WTC11 (cell line): ENCODE data around the gene GDF3. TPM values are rescaled to one million over a fixed set of nuclear protein-coding genes. Genes with fewer than 3 reads are reported as not detected.

Source experiments
- ATAC-seq: fragments of 200-7000 bp; cut with Tn5 transposase; 2 replicates; pipeline ENCODE4 v1.10.0; 2021; ENCODE audit warnings: mild to moderate bottlenecking, moderate library complexity
- CTCF ChIA-PET: fragments of 300-600 bp; sonication (Branson Sonifier 250); formaldehyde crosslinking; loops from one replicate; lab custom pipeline; 2021; ENCODE audit warnings: antibody characterized with exemption; lab: Charles Lee
- POLR2A ChIA-PET: fragments of 350-600 bp; sonication (Branson Sonifier 250); formaldehyde crosslinking; loops from one replicate; lab custom pipeline; 2021; ENCODE audit warnings: antibody characterized with exemption; lab: Charles Lee
- DNase-seq: peaks from one replicate; pipeline ENCODE4 v3.0.0; 2021; ENCODE audit warnings: low spot score
- H3K27ac Mint-ChIP-seq: 2 replicates; pipeline ENCODE4 v1.8.0; 2021; ENCODE audit warnings: mixed read lengths
- H3K27me3 Mint-ChIP-seq: 2 replicates; pipeline ENCODE4 v1.8.0; 2021; ENCODE audit warnings: low read depth, mild to moderate bottlenecking, moderate library complexity, mixed read lengths
- H3K36me3 Mint-ChIP-seq: 2 replicates; pipeline ENCODE4 v1.8.0; 2021; ENCODE audit warnings: mixed read lengths
- H3K4me1 Mint-ChIP-seq: 2 replicates; pipeline ENCODE4 v1.8.0; 2022; ENCODE audit warnings: mixed read lengths
- H3K4me3 Mint-ChIP-seq: 2 replicates; pipeline ENCODE4 v1.8.0; 2021; ENCODE audit warnings: mild to moderate bottlenecking, moderate library complexity, mixed read lengths
- H3K9me3 Mint-ChIP-seq: 2 replicates; pipeline ENCODE4 v1.8.0; 2021; ENCODE audit warnings: mixed read lengths
- ATF1 ChIP-seq: sonication (generic); formaldehyde crosslinking; IDR thresholded peaks from 2 replicates; pipeline ENCODE4 v1.8.1; 2023; ENCODE audit warnings: mild to moderate bottlenecking, moderate library complexity, missing genetic modification reagents
- ATF3 ChIP-seq: sonication (generic); formaldehyde crosslinking; conservative IDR thresholded peaks from 2 replicates; pipeline ENCODE4 v1.8.1; 2022; ENCODE audit warnings: mild to moderate bottlenecking, missing genetic modification reagents
- E2F1 ChIP-seq: sonication (generic); formaldehyde crosslinking; IDR thresholded peaks from 2 replicates; pipeline ENCODE4 v1.8.0; 2022; ENCODE audit warnings: mild to moderate bottlenecking, missing genetic modification reagents
- ERG ChIP-seq: fragments of 250-450 bp; sonication (Bioruptor Pico); IDR thresholded peaks from 2 replicates; pipeline ENCODE4 v1.8.0; 2021; ENCODE audit warnings: mild to moderate bottlenecking
- IRF2 ChIP-seq: sonication (generic); formaldehyde crosslinking; IDR thresholded peaks from 2 replicates; pipeline ENCODE4 v1.8.0; 2022; ENCODE audit warnings: low read depth, missing genetic modification reagents, borderline replicate concordance
- JUN ChIP-seq: sonication (generic); formaldehyde crosslinking; IDR thresholded peaks from 2 replicates; pipeline ENCODE4 v1.8.0; 2023; ENCODE audit warnings: mild to moderate bottlenecking, missing genetic modification reagents
- MYBL2 ChIP-seq: sonication (generic); formaldehyde crosslinking; IDR thresholded peaks from 2 replicates; pipeline ENCODE4 v1.8.1; 2023; ENCODE audit warnings: mild to moderate bottlenecking, moderate library complexity, missing genetic modification reagents
- PRDM15 ChIP-seq: sonication (generic); formaldehyde crosslinking; IDR thresholded peaks from 2 replicates; pipeline ENCODE4 v1.8.0; 2022; ENCODE audit warnings: missing genetic modification reagents
- PREB ChIP-seq: sonication (generic); formaldehyde crosslinking; IDR thresholded peaks from 2 replicates; pipeline ENCODE4 v1.8.1; 2022; ENCODE audit warnings: mild to moderate bottlenecking, missing genetic modification reagents, moderate library complexity, borderline replicate concordance
- SP1 ChIP-seq: sonication (generic); formaldehyde crosslinking; conservative IDR thresholded peaks from 2 replicates; pipeline ENCODE4 v1.8.1; 2022; ENCODE audit warnings: missing genetic modification reagents
- ZMAT4 ChIP-seq: fragments of 250-450 bp; sonication (Bioruptor Pico); IDR thresholded peaks from 2 replicates; pipeline ENCODE4 v1.9.0; 2021; ENCODE audit warnings: mild to moderate bottlenecking
- ZNF232 ChIP-seq: sonication (generic); formaldehyde crosslinking; IDR thresholded peaks from 2 replicates; pipeline ENCODE4 v1.8.0; 2022; ENCODE audit warnings: mild to moderate bottlenecking, missing genetic modification reagents
- ZNF425 ChIP-seq: fragments of 250-450 bp; sonication (Bioruptor Pico); conservative IDR thresholded peaks from 2 replicates; pipeline ENCODE4 v1.9.0; 2021; ENCODE audit warnings: mild to moderate bottlenecking
- total RNA-seq: library from RNA; stranded (reverse); gene quantifications from 3 replicates; pipeline ENCODE4 v1.2.3, GENCODE V29; 2021
- TF ChIP-seq, protein P1 (sequence below): sonication (generic); formaldehyde crosslinking; IDR thresholded peaks from 2 replicates; pipeline ENCODE4 v1.8.1; 2023; ENCODE audit warnings: mild to moderate bottlenecking, missing genetic modification reagents, borderline replicate concordance
- TF ChIP-seq, protein P2 (sequence below): fragments of 250-450 bp; sonication (Bioruptor Pico); IDR thresholded peaks from 2 replicates; pipeline ENCODE4 v1.9.0; 2021; ENCODE audit warnings: moderate library complexity, mild to moderate bottlenecking, inconsistent platforms, borderline replicate concordance

The GDF3 gene
- total RNA-seq, 1 experiment from 2014 or later = 42.0 TPM

DNA sequence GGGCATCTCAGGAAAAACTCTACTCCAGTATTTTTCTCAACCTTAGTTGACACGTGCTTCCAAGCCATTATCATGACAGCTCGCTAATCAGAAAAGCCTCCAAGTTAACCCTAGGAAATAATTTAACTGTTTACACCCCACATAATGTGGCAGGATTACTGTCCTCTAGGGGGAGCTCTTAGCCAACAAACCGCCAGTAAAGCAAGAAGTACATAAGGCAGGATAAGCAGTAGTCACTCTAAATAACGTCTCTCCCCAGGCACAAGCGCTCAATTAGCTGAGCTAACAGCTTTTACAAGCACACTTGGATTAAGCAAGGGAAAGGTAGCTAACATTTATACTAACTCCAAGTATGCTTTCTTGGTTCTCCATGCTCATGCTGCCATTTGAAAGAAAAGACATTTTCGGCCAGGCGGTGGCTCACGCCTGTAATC, 52.7 kb downstream of the GDF3 start (continued):
- TF ChIP-seq, protein P1, sequence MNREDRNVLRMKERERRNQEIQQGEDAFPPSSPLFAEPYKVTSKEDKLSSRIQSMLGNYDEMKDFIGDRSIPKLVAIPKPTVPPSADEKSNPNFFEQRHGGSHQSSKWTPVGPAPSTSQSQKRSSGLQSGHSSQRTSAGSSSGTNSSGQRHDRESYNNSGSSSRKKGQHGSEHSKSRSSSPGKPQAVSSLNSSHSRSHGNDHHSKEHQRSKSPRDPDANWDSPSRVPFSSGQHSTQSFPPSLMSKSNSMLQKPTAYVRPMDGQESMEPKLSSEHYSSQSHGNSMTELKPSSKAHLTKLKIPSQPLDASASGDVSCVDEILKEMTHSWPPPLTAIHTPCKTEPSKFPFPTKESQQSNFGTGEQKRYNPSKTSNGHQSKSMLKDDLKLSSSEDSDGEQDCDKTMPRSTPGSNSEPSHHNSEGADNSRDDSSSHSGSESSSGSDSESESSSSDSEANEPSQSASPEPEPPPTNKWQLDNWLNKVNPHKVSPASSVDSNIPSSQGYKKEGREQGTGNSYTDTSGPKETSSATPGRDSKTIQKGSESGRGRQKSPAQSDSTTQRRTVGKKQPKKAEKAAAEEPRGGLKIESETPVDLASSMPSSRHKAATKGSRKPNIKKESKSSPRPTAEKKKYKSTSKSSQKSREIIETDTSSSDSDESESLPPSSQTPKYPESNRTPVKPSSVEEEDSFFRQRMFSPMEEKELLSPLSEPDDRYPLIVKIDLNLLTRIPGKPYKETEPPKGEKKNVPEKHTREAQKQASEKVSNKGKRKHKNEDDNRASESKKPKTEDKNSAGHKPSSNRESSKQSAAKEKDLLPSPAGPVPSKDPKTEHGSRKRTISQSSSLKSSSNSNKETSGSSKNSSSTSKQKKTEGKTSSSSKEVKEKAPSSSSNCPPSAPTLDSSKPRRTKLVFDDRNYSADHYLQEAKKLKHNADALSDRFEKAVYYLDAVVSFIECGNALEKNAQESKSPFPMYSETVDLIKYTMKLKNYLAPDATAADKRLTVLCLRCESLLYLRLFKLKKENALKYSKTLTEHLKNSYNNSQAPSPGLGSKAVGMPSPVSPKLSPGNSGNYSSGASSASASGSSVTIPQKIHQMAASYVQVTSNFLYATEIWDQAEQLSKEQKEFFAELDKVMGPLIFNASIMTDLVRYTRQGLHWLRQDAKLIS (CRISPR knock-in tag) = peak; percentile 42; the same call in 1 of the 2 replicates
- TF ChIP-seq E2F1 (CRISPR knock-in tag) (no peak), ZMAT4 (CRISPR knock-in tag) (no peak), PREB (CRISPR knock-in tag) (no peak), SP1 (CRISPR knock-in tag) (0 out of 2 replicates have a peak, but pooled peaks have one; percentile 31), PRDM15 (CRISPR knock-in tag) (no peak), ERG (CRISPR knock-in tag) (peak; percentile 64; the same call in 1 of the 2 replicates), ATF1 (CRISPR knock-in tag) (no peak)

GRCh38 chr12:7642287-7642686, 53.3 kb downstream of the GDF3 start:
- ATAC-seq (no peak), DNase-seq (no peak)
- Mint-ChIP-seq H3K4me3 (no peak overlapping the region), H3K36me3 (no peaks in the 10 kb centered on the region), H3K27me3 (no peaks in the 10 kb centered on the region), H3K9me3 (no peaks in the 10 kb centered on the region), H3K4me1 (peaks cover 70% of the 10 kb centered on the region), H3K27ac (no peak overlapping the region)
- POLR2A ChIA-PET = interaction anchor here (0.7 to 1.0 kb wide), 2 partner anchors 127 to 294 kb away, joined by 3 to 5 read pairs; no protein-coding TSS in a partner anchor
- CTCF ChIA-PET = interaction anchor here (0.6 to 2.8 kb wide), 42 partner anchors 9 to 601 kb away, joined by 3 to 14 read pairs (median 4); partner anchors contain the start of genes FAM90A1 and GDF3
- TF ChIP-seq PRDM15 (CRISPR knock-in tag) (no peak), IRF2 (CRISPR knock-in tag) (no peak), MYBL2 (no peak), ATF3 (CRISPR knock-in tag) (no peak), ZNF425 (no peak), JUN (CRISPR knock-in tag) (no peak), ZNF232 (no peak)
- TF ChIP-seq, protein P2, sequence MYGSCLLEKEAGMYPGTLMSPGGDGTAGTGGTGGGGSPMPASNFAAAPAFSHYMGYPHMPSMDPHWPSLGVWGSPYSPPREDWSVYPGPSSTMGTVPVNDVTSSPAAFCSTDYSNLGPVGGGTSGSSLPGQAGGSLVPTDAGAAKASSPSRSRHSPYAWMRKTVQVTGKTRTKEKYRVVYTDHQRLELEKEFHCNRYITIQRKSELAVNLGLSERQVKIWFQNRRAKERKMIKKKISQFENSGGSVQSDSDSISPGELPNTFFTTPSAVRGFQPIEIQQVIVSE (CRISPR knock-in tag) = no peak
